Esophagus muscularis mucosa (tissue), 4 donors: Measurements from ENCODE around the gene XXYLT1. TPM values are rescaled to one million over a fixed set of nuclear protein-coding genes. Genes with fewer than 3 reads are reported as not detected.

Experiments
- DNase-seq: peaks from one replicate; pipeline ENCODE4 v3.0.0-alpha.2; 2017; ENCODE audit errors: extremely low spot score
- H3K27ac ChIP-seq, 4 donors: fragments of 200-600 bp; sonication (generic); replicated peaks in 1 of 4; 1 replicate in 3 of 4; 2 replicates in 1 of 4; pipeline ENCODE4 v1.5.1; 2016 to 2019; ENCODE audit warnings: mild to moderate bottlenecking in 1 of 4
- H3K27me3 ChIP-seq, 4 donors: fragments of 200-600 bp; sonication (generic); one replicate each; pipeline versions ENCODE4 v1.5.1 to v1.6.0; 2016 to 2019
- H3K36me3 ChIP-seq, 4 donors: fragments of 200-600 bp; sonication (generic); one replicate each; pipeline ENCODE4 v1.5.1; 2016 to 2019
- H3K4me1 ChIP-seq, 4 donors: fragments of 200-600 bp; sonication (generic); one replicate each; pipeline ENCODE4 v1.5.1; 2016 to 2019
- H3K4me3 ChIP-seq, 4 donors: fragments of 200-600 bp; sonication (generic); 1 replicate in 2 of 4; 2 replicates in 2 of 4; pipeline ENCODE4 v1.5.1; 2016 to 2019; ENCODE audit warnings: mild to moderate bottlenecking in 4 of 4, moderate library complexity in 1 of 4
- H3K9me3 ChIP-seq, 4 donors: fragments of 200-600 bp; sonication (generic); 1 replicate in 3 of 4; 2 replicates in 1 of 4; pipeline ENCODE4 v1.5.1; 2016 to 2019
- CTCF ChIP-seq, 3 experiments: fragments of 200-600 bp in 2 of 3; fragments of 450-650 bp in 1 of 3; sonication (generic) in 2 of 3; IDR thresholded peaks; one replicate each; pipeline ENCODE4 v1.5.1; 2017 to 2019; ENCODE audit warnings: antibody characterized with exemption in 3 of 3, mild to moderate bottlenecking in 2 of 3, moderate library complexity in 1 of 3
- EP300 ChIP-seq: sonication (generic); formaldehyde crosslinking; IDR thresholded peaks from one replicate; pipeline ENCODE4 v1.6.1; 2017; ENCODE audit warnings: antibody characterized with exemption
- POLR2A ChIP-seq: fragments of 450-650 bp; IDR thresholded peaks from one replicate; pipeline ENCODE4 v1.6.1; 2017; ENCODE audit warnings: antibody characterized with exemption, moderate library complexity, mild to moderate bottlenecking, low read depth
- POLR2AphosphoS5 ChIP-seq, 2 donors: sonication (generic); formaldehyde crosslinking; IDR thresholded peaks; one replicate each; pipeline ENCODE4 v1.6.1; 2017; ENCODE audit warnings: antibody characterized with exemption in 2 of 2
- WGBS: methylation state at CpG from one replicate; pipeline ENCODE4 v1.1.5; 2018; 5-methylcytosine and 5-hydroxymethylcytosine counted together
- intact Hi-C: fragments of 100-400 bp; cut with DNase I; formaldehyde crosslinking; loops from one replicate; pipeline ENCODE4 v1.15.1; 2023
- total RNA-seq, 4 donors: library from RNA; depleted of rRNA; stranded (reverse); fragments of >200 nt; gene quantifications; one replicate each; pipeline versions ENCODE4 v1.1.0 to v1.2.1, GENCODE V29; 2016

Gene XXYLT1
- total RNA-seq, 4 donors from 2014 or later, result 8.8 to 18.5 (median 13.9) TPM

GRCh38 chr3:195286115-195286872, 15.3 kb upstream of the XXYLT1 start:
- DNase-seq, result no peak
- H3K4me3 ChIP-seq, result no peak overlapping the region
- no peaks in the 10 kb centered on the region for H3K4me1 ChIP-seq
- intact Hi-C loops, result no loop called here
- no peaks in the 10 kb centered on the region for H3K9me3 ChIP-seq
- WGBS, result 51% methylated on average over 4 of the region's 4 CpGs
- no peaks in the 10 kb centered on the region for H3K27me3 ChIP-seq
- no peak overlapping the region for H3K27ac ChIP-seq
- peaks cover 16 to 79% (median 47%) of the 10 kb centered on the region in 4 donors for H3K36me3 ChIP-seq
- TF ChIP-seq POLR2A (no peak), CTCF (IDR thresholded peaks at IDR 0.05) (no peak), EP300 (no peak), POLR2AphosphoS5 (IDR thresholded peaks at IDR 0.05) (no peak)

GRCh38 chr3:195285372-195285771, 14.4 kb upstream of the XXYLT1 start:
- TF ChIP-seq EP300 (no peak), POLR2A (no peak), POLR2AphosphoS5 (IDR thresholded peaks at IDR 0.05) (no peak), CTCF (IDR thresholded peaks at IDR 0.05) (no peak)
- Histone ChIP-seq H3K27ac (no peak overlapping the region), H3K4me1 (no peaks in the 10 kb centered on the region), H3K4me3 (no peak overlapping the region), H3K27me3 (no peaks in the 10 kb centered on the region), H3K36me3 (peaks cover 16 to 70% (median 43%) of the 10 kb centered on the region in 4 donors), H3K9me3 (no peaks in the 10 kb centered on the region)
- WGBS, result 83% methylated on average over 3 of the region's 3 CpGs
- intact Hi-C loops, result no loop called here
- DNase-seq, result no peak

DNA sequence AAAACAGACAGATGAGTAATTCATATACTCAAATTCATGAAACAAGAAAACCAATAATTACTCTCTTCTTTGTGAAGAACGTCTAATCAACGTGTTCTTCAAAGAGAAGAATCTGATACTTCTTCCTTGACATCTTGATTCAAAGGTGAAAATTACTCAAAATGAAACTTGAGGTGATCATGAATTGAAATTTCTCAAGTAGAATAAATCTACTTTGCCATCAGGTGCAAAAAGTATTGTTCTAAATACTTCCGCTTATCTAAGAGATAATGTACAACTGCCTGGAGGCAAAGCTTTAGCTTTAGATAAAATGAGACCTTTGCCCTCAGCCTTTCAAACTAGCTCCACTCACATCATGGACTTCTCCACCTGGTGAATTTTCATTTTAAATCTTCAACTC, 13.9 kb upstream of the XXYLT1 start:
- TF ChIP-seq POLR2A (no peak), CTCF (IDR thresholded peaks at IDR 0.05) (no peak), POLR2AphosphoS5 (IDR thresholded peaks at IDR 0.05) (no peak), EP300 (no peak)
- Histone ChIP-seq H3K4me3 (no peak overlapping the region), H3K4me1 (no peaks in the 10 kb centered on the region), H3K27me3 (no peaks in the 10 kb centered on the region), H3K27ac (no peak overlapping the region), H3K9me3 (no peaks in the 10 kb centered on the region), H3K36me3 (peaks cover 16 to 65% (median 40%) of the 10 kb centered on the region in 4 donors)
- intact Hi-C loops, result no loop called here
- WGBS, result 89% methylated on average over 3 of the region's 3 CpGs
- DNase-seq, result no peak

- DNase-seq, result no peak
- no peak overlapping the region for H3K27ac ChIP-seq
- H3K27me3 ChIP-seq, result no peaks in the 10 kb centered on the region
- WGBS, result 72% methylated on average over 8 of the region's 8 CpGs
- H3K36me3 ChIP-seq, result peaks cover 2 to 58% (median 35%) of the 10 kb centered on the region in 4 donors
- H3K4me1 ChIP-seq, result no peaks in the 10 kb centered on the region
- no peak overlapping the region for H3K4me3 ChIP-seq
- TF ChIP-seq POLR2AphosphoS5 (IDR thresholded peaks at IDR 0.05) (no peak), EP300 (no peak), POLR2A (no peak), CTCF (IDR thresholded peaks at IDR 0.05) (no peak)
- intact Hi-C loops, result no loop called here
- no peaks in the 10 kb centered on the region for H3K9me3 ChIP-seq
Measured at GRCh38 chr3:195282961-195283360, 12.0 kb upstream of the XXYLT1 start.
